ENCODE results near the gene TOMM34.

TOMM34 gene

GRCh38 chr20:44960103-44960852, at the start of gene TOMM34:
Gene TOMM34 (minus strand): TSS chr20:44960397. CDS start chr20:44960333, 64 bp downstream.
- Histone ChIP-seq H3K36me3 (ENCODE audit: insufficient read depth, low read depth, low read length) (peaks cover 21% of the 10 kb centered on the region), H3K27ac (ENCODE audit: low read length) (no peak within 1 kb of the TSS), H3K9ac (ENCODE audit: low read depth, low read length) (peak within 1 kb of the TSS; percentile 85; the same call in 1 of the 2 replicates), H3K4me1 (ENCODE audit: insufficient read depth, low read length) (peaks cover 16% of the 10 kb centered on the region; the same call in 1 of the 2 replicates), H3K9me3 (ENCODE audit: insufficient read depth, low read depth, low read length) (no peaks in the 10 kb centered on the region), H3K4me3 (ENCODE audit: low read length) (peak within 1 kb of the TSS; percentile 95), H3K27me3 (ENCODE audit: insufficient read depth, low read length) (peaks cover 39% of the 10 kb centered on the region)

- no peaks in the 10 kb centered on the region for H3K4me1 ChIP-seq (ENCODE audit: insufficient read depth, low read length)
- no peaks in the 10 kb centered on the region for H3K27me3 ChIP-seq (ENCODE audit: insufficient read depth, low read length)
- no peak overlapping the region for H3K4me3 ChIP-seq (ENCODE audit: low read length)
- H3K36me3 ChIP-seq (ENCODE audit: insufficient read depth, low read depth, low read length): peaks cover 25% of the 10 kb centered on the region
- H3K9ac ChIP-seq (ENCODE audit: low read depth, low read length): no peak overlapping the region
- H3K9me3 ChIP-seq (ENCODE audit: insufficient read depth, low read depth, low read length): no peaks in the 10 kb centered on the region
- no peak overlapping the region for H3K27ac ChIP-seq (ENCODE audit: low read length)
Observed at GRCh38 chr20:45008521-45009049, 48.4 kb upstream of the TOMM34 start.

GRCh38 chr20:44997668-44998067, 37.5 kb upstream of the TOMM34 start:
- no peak overlapping the region for H3K4me3 ChIP-seq (ENCODE audit: low read length)
- no peak overlapping the region for H3K9ac ChIP-seq (ENCODE audit: low read depth, low read length)
- H3K27me3 ChIP-seq (ENCODE audit: insufficient read depth, low read length): no peaks in the 10 kb centered on the region
- peaks cover 5% of the 10 kb centered on the region; the same call in 1 of the 2 replicates for H3K4me1 ChIP-seq (ENCODE audit: insufficient read depth, low read length)
- H3K27ac ChIP-seq (ENCODE audit: low read length): no peak overlapping the region
- peaks cover 77% of the 10 kb centered on the region for H3K36me3 ChIP-seq (ENCODE audit: insufficient read depth, low read depth, low read length)
- H3K9me3 ChIP-seq (ENCODE audit: insufficient read depth, low read depth, low read length): no peaks in the 10 kb centered on the region

GRCh38 chr20:44997171-44997570, 37.0 kb upstream of the TOMM34 start:
- H3K36me3 ChIP-seq (ENCODE audit: insufficient read depth, low read depth, low read length): peaks cover 72% of the 10 kb centered on the region
- no peak overlapping the region for H3K4me3 ChIP-seq (ENCODE audit: low read length)
- H3K9me3 ChIP-seq (ENCODE audit: insufficient read depth, low read depth, low read length): no peaks in the 10 kb centered on the region
- no peaks in the 10 kb centered on the region for H3K27me3 ChIP-seq (ENCODE audit: insufficient read depth, low read length)
- H3K4me1 ChIP-seq (ENCODE audit: insufficient read depth, low read length): peaks cover 5% of the 10 kb centered on the region; the same call in 1 of the 2 replicates
- no peak overlapping the region for H3K27ac ChIP-seq (ENCODE audit: low read length)
- H3K9ac ChIP-seq (ENCODE audit: low read depth, low read length): no peak overlapping the region

GRCh38 chr20:44993343-44993742, 33.1 kb upstream of the TOMM34 start:
- Histone ChIP-seq H3K36me3 (ENCODE audit: insufficient read depth, low read depth, low read length) (peaks cover 45% of the 10 kb centered on the region), H3K4me1 (ENCODE audit: insufficient read depth, low read length) (peaks cover 5% of the 10 kb centered on the region; the same call in 1 of the 2 replicates), H3K27me3 (ENCODE audit: insufficient read depth, low read length) (no peaks in the 10 kb centered on the region), H3K27ac (ENCODE audit: low read length) (no peak overlapping the region), H3K9ac (ENCODE audit: low read depth, low read length) (no peak overlapping the region), H3K4me3 (ENCODE audit: low read length) (no peak overlapping the region), H3K9me3 (ENCODE audit: insufficient read depth, low read depth, low read length) (no peaks in the 10 kb centered on the region)

GRCh38 chr20:44990957-44991356, 30.8 kb upstream of the TOMM34 start:
- H3K27ac ChIP-seq (ENCODE audit: low read length): no peak overlapping the region
- no peaks in the 10 kb centered on the region for H3K9me3 ChIP-seq (ENCODE audit: insufficient read depth, low read depth, low read length)

GRCh38 chr20:44990425-44990824, 30.2 kb upstream of the TOMM34 start:
- H3K4me3 ChIP-seq (ENCODE audit: low read length): no peak overlapping the region
- H3K4me1 ChIP-seq (ENCODE audit: insufficient read depth, low read length): peaks cover 5% of the 10 kb centered on the region; the same call in 1 of the 2 replicates
- no peak overlapping the region for H3K27ac ChIP-seq (ENCODE audit: low read length)

More at GRCh38 chr20:44990957-44991356, 30.8 kb upstream of the TOMM34 start:
- no peak overlapping the region for H3K4me3 ChIP-seq (ENCODE audit: low read length)
- no peak overlapping the region for H3K9ac ChIP-seq (ENCODE audit: low read depth, low read length)
- H3K4me1 ChIP-seq (ENCODE audit: insufficient read depth, low read length): peaks cover 5% of the 10 kb centered on the region; the same call in 1 of the 2 replicates
- H3K27me3 ChIP-seq (ENCODE audit: insufficient read depth, low read length): no peaks in the 10 kb centered on the region
- peaks cover 44% of the 10 kb centered on the region for H3K36me3 ChIP-seq (ENCODE audit: insufficient read depth, low read depth, low read length)

GRCh38 chr20:44988631-44989171, 28.5 kb upstream of the TOMM34 start:
- Histone ChIP-seq H3K9me3 (ENCODE audit: insufficient read depth, low read depth, low read length) (no peaks in the 10 kb centered on the region), H3K27ac (ENCODE audit: low read length) (no peak overlapping the region), H3K36me3 (ENCODE audit: insufficient read depth, low read depth, low read length) (peaks cover 45% of the 10 kb centered on the region), H3K4me3 (ENCODE audit: low read length) (no peak overlapping the region), H3K9ac (ENCODE audit: low read depth, low read length) (no peak overlapping the region), H3K4me1 (ENCODE audit: insufficient read depth, low read length) (peaks cover 4% of the 10 kb centered on the region; the same call in 1 of the 2 replicates), H3K27me3 (ENCODE audit: insufficient read depth, low read length) (no peaks in the 10 kb centered on the region)

More at GRCh38 chr20:44990425-44990824, 30.2 kb upstream of the TOMM34 start:
- no peak overlapping the region for H3K9ac ChIP-seq (ENCODE audit: low read depth, low read length)
- H3K27me3 ChIP-seq (ENCODE audit: insufficient read depth, low read length): no peaks in the 10 kb centered on the region
- peaks cover 44% of the 10 kb centered on the region for H3K36me3 ChIP-seq (ENCODE audit: insufficient read depth, low read depth, low read length)
- no peaks in the 10 kb centered on the region for H3K9me3 ChIP-seq (ENCODE audit: insufficient read depth, low read depth, low read length)

- Histone ChIP-seq H3K9ac (ENCODE audit: low read depth, low read length) (no peak overlapping the region), H3K27ac (ENCODE audit: low read length) (no peak overlapping the region), H3K27me3 (ENCODE audit: insufficient read depth, low read length) (no peaks in the 10 kb centered on the region), H3K36me3 (ENCODE audit: insufficient read depth, low read depth, low read length) (peaks cover 87% of the 10 kb centered on the region), H3K9me3 (ENCODE audit: insufficient read depth, low read depth, low read length) (no peaks in the 10 kb centered on the region), H3K4me1 (ENCODE audit: insufficient read depth, low read length) (no peaks in the 10 kb centered on the region), H3K4me3 (ENCODE audit: low read length) (no peak overlapping the region)
Observed at GRCh38 chr20:44983093-44983674, 23.0 kb upstream of the TOMM34 start.

GRCh38 chr20:44981736-44982406, 21.7 kb upstream of the TOMM34 start:
- Histone ChIP-seq H3K27me3 (ENCODE audit: insufficient read depth, low read length) (no peaks in the 10 kb centered on the region), H3K36me3 (ENCODE audit: insufficient read depth, low read depth, low read length) (peaks cover 86% of the 10 kb centered on the region), H3K27ac (ENCODE audit: low read length) (no peak overlapping the region)

GRCh38 chr20:44979090-44979621, 19.0 kb upstream of the TOMM34 start:
- peaks cover 85% of the 10 kb centered on the region for H3K36me3 ChIP-seq (ENCODE audit: insufficient read depth, low read depth, low read length)
- no peak overlapping the region for H3K9ac ChIP-seq (ENCODE audit: low read depth, low read length)

More at GRCh38 chr20:44981736-44982406, 21.7 kb upstream of the TOMM34 start:
- Histone ChIP-seq H3K9me3 (ENCODE audit: insufficient read depth, low read depth, low read length) (no peaks in the 10 kb centered on the region), H3K4me1 (ENCODE audit: insufficient read depth, low read length) (no peaks in the 10 kb centered on the region), H3K4me3 (ENCODE audit: low read length) (no peak overlapping the region), H3K9ac (ENCODE audit: low read depth, low read length) (no peak overlapping the region)

More at GRCh38 chr20:44979090-44979621, 19.0 kb upstream of the TOMM34 start:
- Histone ChIP-seq H3K27ac (ENCODE audit: low read length) (no peak overlapping the region), H3K4me1 (ENCODE audit: insufficient read depth, low read length) (no peaks in the 10 kb centered on the region), H3K4me3 (ENCODE audit: low read length) (no peak overlapping the region), H3K27me3 (ENCODE audit: insufficient read depth, low read length) (no peaks in the 10 kb centered on the region), H3K9me3 (ENCODE audit: insufficient read depth, low read depth, low read length) (no peaks in the 10 kb centered on the region)

All from iPS-20b (cell line).